K562 (cell line): ENCODE measurements around the gene GALNT15.

ENCODE experiments used
- E2F6 ChIP-seq, 2 experiments: IDR thresholded peaks; 2 replicates each; pipeline ENCODE4 v1.6.1; 2011; ENCODE audit warnings: borderline replicate concordance in 1 of 2, control low read depth in 1 of 2, low read depth in 1 of 2, low read length in 1 of 2, mild to moderate bottlenecking in 1 of 2, mixed read lengths in 1 of 2, moderate library complexity in 1 of 2; ENCODE audit not compliant: insufficient read depth in 1 of 2, insufficient read length in 1 of 2, poor library complexity in 1 of 2, severe bottlenecking in 1 of 2; ENCODE audit errors: extremely low read depth in 1 of 2
- GABPA ChIP-seq: fragments of 200-800 bp; sonication (Bioruptor generic); conservative IDR thresholded peaks from 2 replicates; pipeline ENCODE4 v1.6.1; 2016; ENCODE audit warnings: low read depth, missing genetic modification characterization, missing compliant biosample characterization
- HDAC2 ChIP-seq: fragments of 450-650 bp; IDR thresholded peaks from 2 replicates; pipeline ENCODE4 v1.6.1; 2016; ENCODE audit warnings: mild to moderate bottlenecking
- HNRNPK ChIP-seq: fragments of 200-400 bp; formaldehyde crosslinking; IDR thresholded peaks from one replicate; pipeline ENCODE4 v1.6.1; 2018; ENCODE audit warnings: mild to moderate bottlenecking, low read depth, low read length; ENCODE audit not compliant: poor library complexity, severe bottlenecking
- KLF10 ChIP-seq: fragments of 250-450 bp; sonication (Bioruptor Pico); IDR thresholded peaks from 2 replicates; pipeline ENCODE4 v1.6.1; 2021; ENCODE audit warnings: matching md5 sums
- MYBL2 ChIP-seq, 2 experiments: fragments of 450-650 bp in 1 of 2; sonication (generic) in 1 of 2; formaldehyde crosslinking in 1 of 2; IDR thresholded peaks; 2 replicates each; pipeline versions ENCODE4 v1.6.1 to v1.8.1; 2017 to 2022; ENCODE audit warnings: borderline replicate concordance in 1 of 2, inconsistent platforms in 1 of 2, low read depth in 1 of 2, mild to moderate bottlenecking in 1 of 2, missing genetic modification reagents in 1 of 2, moderate library complexity in 1 of 2
- TRIM25 ChIP-seq: fragments of 450-650 bp; IDR thresholded peaks from 2 replicates; pipeline ENCODE4 v1.7.0; 2016; ENCODE audit warnings: borderline replicate concordance
- ZNF76 ChIP-seq: fragments of 250-450 bp; sonication (Bioruptor Pico); IDR thresholded peaks from 2 replicates; pipeline ENCODE4 v1.4.0; 2020; ENCODE audit warnings: mild to moderate bottlenecking, moderate library complexity, borderline replicate concordance

GRCh38 chr3:16171825-16172224 is 2.7 kb upstream of the GALNT15 start:
- no peak for TF ChIP-seq KLF10 (CRISPR knock-in tag)
- TF ChIP-seq ZNF76 (CRISPR knock-in tag), result no peak
- TF ChIP-seq GABPA (tag), result no peak
- no peak for TF ChIP-seq TRIM25
- TF ChIP-seq MYBL2 (IDR thresholded peaks at IDR 0.05; ENCODE audit: low read depth), result no peak
- no peak for TF ChIP-seq MYBL2 (CRISPR knock-in tag; IDR thresholded peaks at IDR 0.05; ENCODE audit: borderline replicate concordance)
- no peak for TF ChIP-seq E2F6 (IDR thresholded peaks at IDR 0.05; ENCODE audit: borderline replicate concordance in 1 of 2, extremely low read depth in 1 of 2, insufficient read depth in 1 of 2, insufficient read length in 1 of 2, low read depth in 1 of 2, low read length in 1 of 2, poor library complexity in 1 of 2, severe bottlenecking in 1 of 2)
- TF ChIP-seq HDAC2, result no peak
- no peak for TF ChIP-seq HNRNPK
